ENCODE data around the gene PIGS.
"Not testable (repeated sequence)": the region's sequence is repeated elsewhere in the genome, so short reads cannot be mapped to it uniquely, and the experiment has no call there.

The PIGS gene

GRCh38 chr17:28571361-28572122 is at the start of gene PIGS:
PIGS (minus strand) TSS chr17:28571524; CDS start chr17:28571496, 28 bp downstream.
- DNase-seq: peak; percentile 88 to 91

GRCh38 chr17:28620010-28620409 is 48.7 kb upstream of the PIGS start:
- DNase-seq: no peak

- no peak for DNase-seq
Measured at GRCh38 chr17:28618464-28618863, 47.1 kb upstream of the PIGS start.

GRCh38 chr17:28616281-28616680 is 45.0 kb upstream of the PIGS start:
- DNase-seq: no peak

GRCh38 chr17:28615260-28615940 is 44.1 kb upstream of the PIGS start:
- DNase-seq: no peak

GRCh38 chr17:28613931-28614381 is 42.6 kb upstream of the PIGS start, which contains the start of gene RSKR:
RSKR (minus strand) TSS chr17:28614185; CDS start chr17:28614161, 24 bp downstream.
- no peak for DNase-seq

GRCh38 chr17:28612936-28613872 is 41.9 kb upstream of the PIGS start:
- DNase-seq: peak; percentile 9 to 54

GRCh38 chr17:28612531-28612930 is 41.2 kb upstream of the PIGS start:
- DNase-seq: no peak

GRCh38 chr17:28610376-28610775 is 39.1 kb upstream of the PIGS start:
- DNase-seq: no peak

GRCh38 chr17:28604031-28604430 is 32.7 kb upstream of the PIGS start:
- DNase-seq: not testable (repeated sequence)

GRCh38 chr17:28599311-28600184 is 28.2 kb upstream of the PIGS start:
- DNase-seq: peak; percentile 57 to 72

- DNase-seq: peak; percentile 94 to 96
Measured at GRCh38 chr17:28598799-28599310, 27.5 kb upstream of the PIGS start, which contains the start of gene SPAG5. SPAG5 (minus strand) TSS chr17:28599025; CDS start chr17:28598946, 79 bp downstream.

- no peak for DNase-seq
Measured at GRCh38 chr17:28598389-28598788, 27.1 kb upstream of the PIGS start.

- DNase-seq: no peak
Measured at GRCh38 chr17:28597606-28598383, 26.5 kb upstream of the PIGS start.

GRCh38 chr17:28592260-28592659 is 20.9 kb upstream of the PIGS start:
- no peak for DNase-seq

- DNase-seq: no peak
Measured at GRCh38 chr17:28585851-28586250, 14.5 kb upstream of the PIGS start.

GRCh38 chr17:28584434-28584833 is 13.1 kb upstream of the PIGS start:
- no peak for DNase-seq

- DNase-seq: no peak
Measured at GRCh38 chr17:28582513-28582912, 11.2 kb upstream of the PIGS start.

- no peak for DNase-seq
Measured at GRCh38 chr17:28580959-28581358, 9.6 kb upstream of the PIGS start.

- no peak for DNase-seq
Measured at GRCh38 chr17:28579526-28579925, 8.2 kb upstream of the PIGS start.

All from CD4-positive, alpha-beta T cell treated with Interferon alpha-2 for 1 hour (primary cell).